B cell (primary cell): ENCODE data around the gene HLA-DQA1. TPM values are rescaled to one million over a fixed set of nuclear protein-coding genes. Genes with fewer than 3 reads are reported as not detected.
A peak's percentile ranks its signal among the peaks of the same experiment; 100 is the strongest.

ENCODE experiments used
- ATAC-seq: fragments of 200-7000 bp; cut with Tn5 transposase; one replicate; pipeline ENCODE4 v1.10.0; 2021; ENCODE audit warnings: low read depth, mild to moderate bottlenecking, moderate number of reproducible peaks, moderate library complexity
- CTCF ChIA-PET: fragments of 350-600 bp; sonication (Branson Sonifier 250); formaldehyde crosslinking; loops from one replicate; lab custom pipeline; 2021; ENCODE audit warnings: antibody characterized with exemption, inconsistent platforms; lab: Charles Lee
- POLR2A ChIA-PET: fragments of 350-600 bp; sonication (Branson Sonifier 250); formaldehyde crosslinking; loops from one replicate; lab custom pipeline; 2021; ENCODE audit warnings: antibody characterized with exemption; lab: Charles Lee
- DNase-seq: peaks from one replicate; pipeline ENCODE4 v3.0.0; 2013
- H2AFZ ChIP-seq: 2 replicates; pipeline ENCODE4 v1.6.1; 2012; ENCODE audit warnings: mild to moderate bottlenecking, low read depth, low read length; ENCODE audit not compliant: insufficient read depth, poor library complexity, severe bottlenecking
- H3K27ac ChIP-seq, 2 donors: 1 replicate in 1 of 2; 2 replicates in 1 of 2; pipeline ENCODE4 v1.5.1; 2012 to 2013; ENCODE audit warnings: low read length in 2 of 2, mild to moderate bottlenecking in 2 of 2, moderate library complexity in 1 of 2
- H3K27me3 ChIP-seq, 4 experiments: fragments of 200-600 bp in 1 of 4; sonication (generic) in 1 of 4; replicated peaks in 1 of 4; 1 replicate in 2 of 4; 2 replicates in 2 of 4; pipeline versions ENCODE4 v1.6.1 to v1.7.0; 2013 to 2016; ENCODE audit warnings: low read length in 3 of 4, mild to moderate bottlenecking in 2 of 4, mixed read lengths in 1 of 4, moderate library complexity in 1 of 4; ENCODE audit not compliant: insufficient read depth in 4 of 4, control insufficient read depth in 3 of 4; ENCODE audit errors: control extremely low read depth in 1 of 4
- H3K36me3 ChIP-seq, 2 experiments: replicated peaks in 1 of 2; 1 replicate in 1 of 2; 2 replicates in 1 of 2; pipeline versions ENCODE4 v1.6.1 to v1.7.1; 2013; ENCODE audit warnings: low read length in 1 of 2; ENCODE audit not compliant: insufficient read depth in 2 of 2, control insufficient read depth in 1 of 2; ENCODE audit errors: control extremely low read depth in 1 of 2, extremely low read depth in 1 of 2
- H3K4me1 ChIP-seq, 2 donors: fragments of 200-600 bp in 1 of 2; sonication (generic) in 1 of 2; 1 replicate in 1 of 2; 2 replicates in 1 of 2; pipeline versions ENCODE4 v1.5.1 to v1.6.1; 2013 to 2017; ENCODE audit warnings: low read length in 2 of 2; ENCODE audit not compliant: control insufficient read depth in 2 of 2, insufficient read depth in 2 of 2
- H3K4me2 ChIP-seq: replicated peaks from 2 replicates; pipeline ENCODE3; 2012; ENCODE audit warnings: mild to moderate bottlenecking, low read depth, low read length; ENCODE audit not compliant: poor library complexity, severe bottlenecking
- H3K4me3 ChIP-seq, 5 experiments: fragments of 200-600 bp in 1 of 5; sonication (generic) in 1 of 5; 1 replicate in 3 of 5; 2 replicates in 2 of 5; pipeline versions ENCODE4 v1.5.1 to v1.7.0; 2011 to 2016; ENCODE audit warnings: low read length in 4 of 5, mild to moderate bottlenecking in 4 of 5, low read depth in 2 of 5, control low read depth in 1 of 5, moderate library complexity in 1 of 5; ENCODE audit not compliant: insufficient read depth in 1 of 5; ENCODE audit errors: control extremely low read depth in 1 of 5, extremely low read depth in 1 of 5
- H3K79me2 ChIP-seq: fragments of 200-600 bp; sonication (generic); one replicate; pipeline ENCODE4 v1.6.0; 2016; ENCODE audit warnings: low read length; ENCODE audit not compliant: control insufficient read depth, insufficient read depth
- H3K9ac ChIP-seq: fragments of 200-600 bp; sonication (generic); 2 replicates; pipeline ENCODE4 v1.6.1; 2017; ENCODE audit warnings: mild to moderate bottlenecking, low read length, moderate library complexity
- H3K9me3 ChIP-seq, 3 donors: one replicate each; pipeline versions ENCODE4 v1.6.1 to v1.7.1; 2013; ENCODE audit warnings: low read length in 2 of 3; ENCODE audit not compliant: control insufficient read depth in 2 of 3, insufficient read depth in 1 of 3; ENCODE audit errors: control extremely low read depth in 1 of 3
- H4K20me1 ChIP-seq: 2 replicates; pipeline ENCODE4 v1.6.0; 2012; ENCODE audit warnings: mild to moderate bottlenecking, low read length; ENCODE audit not compliant: insufficient read depth, control insufficient read depth, poor library complexity, severe bottlenecking
- H3K27ac Mint-ChIP-seq: one replicate; pipeline ENCODE4 v1.8.0; 2021; ENCODE audit warnings: mixed read lengths
- H3K27me3 Mint-ChIP-seq: one replicate; pipeline ENCODE4 v1.8.0; 2021; ENCODE audit warnings: mixed read lengths
- H3K4me1 Mint-ChIP-seq: one replicate; pipeline ENCODE4 v1.8.0; 2021; ENCODE audit warnings: mixed read lengths
- H3K4me3 Mint-ChIP-seq: one replicate; pipeline ENCODE4 v1.8.0; 2021; ENCODE audit warnings: mixed read lengths
- H3K9me3 Mint-ChIP-seq: one replicate; pipeline ENCODE4 v1.8.0; 2022; ENCODE audit warnings: mixed read lengths; ENCODE audit not compliant: insufficient read depth
- EZH2 ChIP-seq: IDR thresholded peaks from 2 replicates; pipeline ENCODE4 v1.6.1; 2012; ENCODE audit warnings: borderline replicate concordance, low read depth, mild to moderate bottlenecking, moderate library complexity, low read length; ENCODE audit not compliant: insufficient read depth, poor library complexity, severe bottlenecking
- WGBS: methylation state at CpG from one replicate; pipeline ENCODE4 v1.1.5; 2013; ENCODE audit warnings: missing lambda C conversion rate; ENCODE audit not compliant: insufficient coverage; 5-methylcytosine and 5-hydroxymethylcytosine counted together
- intact Hi-C: fragments of 100-400 bp; cut with micrococcal nuclease; formaldehyde crosslinking; loops from one replicate; pipeline ENCODE4 v1.10.0; 2022
- polyA plus RNA-seq: library from polyadenylated mRNA; depleted of rRNA; stranded (reverse); fragments of >200 nt; gene quantifications from 2 replicates; pipeline ENCODE4 v1.2.3, GENCODE V29; 2012
- total RNA-seq, 2 donors: library from RNA; stranded (reverse); fragments of 120-200 nt in 1 of 2; gene quantifications; 1 replicate in 1 of 2; 2 replicates in 1 of 2; pipeline versions ENCODE4 v1.2.3 to v1.2.4, GENCODE V29; 2013 to 2022
- TF ChIP-seq, protein P1 (sequence below): fragments of 200-600 bp; IDR thresholded peaks from one replicate; pipeline ENCODE4 v1.8.0; 2022; ENCODE audit warnings: antibody characterized with exemption, mild to moderate bottlenecking

Gene HLA-DQA1
- total and polyA plus RNA-seq, 2 donors (not counting 1 experiment from before 2014, with no cell fraction given): 486 to 489 TPM

GRCh38 chr6:32625137-32625536 lies 12.1 kb upstream of the HLA-DQA1 start:
- intact Hi-C loops: no loop called here
- no peaks in the 10 kb centered on the region for H3K36me3 ChIP-seq
- peaks cover 82% of the 10 kb centered on the region for H3K4me1 Mint-ChIP-seq
- ChIA-PET CTCF (no interaction called here), POLR2A (interaction anchor here (0.9 to 2.0 kb wide), 4 partner anchors 11 to 183 kb away, joined by 4 to 15 read pairs (median 4); partner anchors contain the start of gene HLA-DQA1)
- TF ChIP-seq, protein P1, sequence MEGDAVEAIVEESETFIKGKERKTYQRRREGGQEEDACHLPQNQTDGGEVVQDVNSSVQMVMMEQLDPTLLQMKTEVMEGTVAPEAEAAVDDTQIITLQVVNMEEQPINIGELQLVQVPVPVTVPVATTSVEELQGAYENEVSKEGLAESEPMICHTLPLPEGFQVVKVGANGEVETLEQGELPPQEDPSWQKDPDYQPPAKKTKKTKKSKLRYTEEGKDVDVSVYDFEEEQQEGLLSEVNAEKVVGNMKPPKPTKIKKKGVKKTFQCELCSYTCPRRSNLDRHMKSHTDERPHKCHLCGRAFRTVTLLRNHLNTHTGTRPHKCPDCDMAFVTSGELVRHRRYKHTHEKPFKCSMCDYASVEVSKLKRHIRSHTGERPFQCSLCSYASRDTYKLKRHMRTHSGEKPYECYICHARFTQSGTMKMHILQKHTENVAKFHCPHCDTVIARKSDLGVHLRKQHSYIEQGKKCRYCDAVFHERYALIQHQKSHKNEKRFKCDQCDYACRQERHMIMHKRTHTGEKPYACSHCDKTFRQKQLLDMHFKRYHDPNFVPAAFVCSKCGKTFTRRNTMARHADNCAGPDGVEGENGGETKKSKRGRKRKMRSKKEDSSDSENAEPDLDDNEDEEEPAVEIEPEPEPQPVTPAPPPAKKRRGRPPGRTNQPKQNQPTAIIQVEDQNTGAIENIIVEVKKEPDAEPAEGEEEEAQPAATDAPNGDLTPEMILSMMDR: no peak
- TF ChIP-seq EZH2: no peak
- no peak overlapping the region for H2AFZ ChIP-seq
- H3K27me3 Mint-ChIP-seq: no peaks in the 10 kb centered on the region
- 21% methylated on average over 4 of the region's 5 CpGs for WGBS
- no peaks in the 10 kb centered on the region for H3K9me3 Mint-ChIP-seq
- DNase-seq (peak; percentile 67), ATAC-seq (no peak)
- H3K9ac ChIP-seq: peak overlapping the region; percentile 35
- peak overlapping the region; percentile 77 for H3K4me3 Mint-ChIP-seq
- peaks cover 68 to 70% of the 10 kb centered on the region in 2 donors for H3K4me1 ChIP-seq
- H4K20me1 ChIP-seq: no peaks in the 10 kb centered on the region
- H3K4me2 ChIP-seq: peak overlapping the region; percentile 71
- peaks cover 39% of the 10 kb centered on the region for H3K79me2 ChIP-seq
- no peaks in the 10 kb centered on the region for H3K27me3 ChIP-seq
- no peaks in the 10 kb centered on the region for H3K9me3 ChIP-seq
- H3K4me3 ChIP-seq: peak overlapping the region in 2 of 5 experiments; percentile 5 to 29
- H3K27ac ChIP-seq: peak overlapping the region; percentile 93 to 97
- peak overlapping the region; percentile 97 for H3K27ac Mint-ChIP-seq

- peaks cover 49% of the 10 kb centered on the region for H3K79me2 ChIP-seq
- peak overlapping the region; percentile 71 for H3K4me2 ChIP-seq
- H3K27me3 Mint-ChIP-seq: no peaks in the 10 kb centered on the region
- peak overlapping the region in 3 of 5 experiments; percentile 25 to 40 (median 29) for H3K4me3 ChIP-seq
- DNase-seq: peak; percentile 42
- peak overlapping the region; percentile 80 to 97 for H3K27ac ChIP-seq
- peak overlapping the region; percentile 100 for H3K27ac Mint-ChIP-seq
- H3K9me3 ChIP-seq: no peaks in the 10 kb centered on the region
- ChIA-PET CTCF (interaction anchor here (1.3 kb wide), 1 partner anchor 9 kb away, joined by 4 read pairs; no protein-coding TSS in a partner anchor), POLR2A (interaction anchor here (0.9 to 2.0 kb wide), 10 partner anchors 10 to 343 kb away, joined by 3 to 20 read pairs (median 4); partner anchors contain the start of genes HLA-DQA1, HLA-DQB1, HLA-DRA and TAP2)
- H3K4me1 ChIP-seq: peaks cover 59 to 60% of the 10 kb centered on the region in 2 donors
- intact Hi-C loops: no loop called here
- no peak overlapping the region for H2AFZ ChIP-seq
- no peaks in the 10 kb centered on the region for H4K20me1 ChIP-seq
- peaks cover 78% of the 10 kb centered on the region for H3K4me1 Mint-ChIP-seq
- WGBS: 0% methylated on average over 1 of the region's 3 CpGs
- H3K9me3 Mint-ChIP-seq: no peaks in the 10 kb centered on the region
- no peak overlapping the region for H3K9ac ChIP-seq
- TF ChIP-seq, protein P1: no peak
- no peak for TF ChIP-seq EZH2
- no peak for ATAC-seq
- no peaks in the 10 kb centered on the region for H3K36me3 ChIP-seq
- no peaks in the 10 kb centered on the region for H3K27me3 ChIP-seq
- peak overlapping the region; percentile 95 for H3K4me3 Mint-ChIP-seq
These were observed 10.0 kb upstream of the HLA-DQA1 start for GRCh38 chr6:32627249-32627648.
